HepG2 (cell line): ENCODE data around the gene DPM1. TPM values are rescaled to one million over a fixed set of nuclear protein-coding genes. Genes with fewer than 3 reads are reported as not detected.

Experiments
- ARID2 ChIP-seq: sonication (generic); formaldehyde crosslinking; IDR thresholded peaks from 2 replicates; pipeline ENCODE4 v1.8.1; 2022; ENCODE audit warnings: mild to moderate bottlenecking, missing genetic modification reagents, borderline replicate concordance
- CCDC6 ChIP-seq: sonication (generic); formaldehyde crosslinking; IDR thresholded peaks from 2 replicates; pipeline ENCODE4 v1.8.1; 2022; ENCODE audit warnings: mild to moderate bottlenecking, missing genetic modification reagents, moderate library complexity
- CREB3 ChIP-seq: sonication (generic); formaldehyde crosslinking; IDR thresholded peaks from 2 replicates; pipeline ENCODE4 v1.5.0; 2020; ENCODE audit warnings: missing genetic modification reagents
- ETV6 ChIP-seq: sonication (generic); formaldehyde crosslinking; conservative IDR thresholded peaks from 2 replicates; pipeline ENCODE4 v1.4.0; 2020; ENCODE audit warnings: missing genetic modification reagents
- FUBP1 ChIP-seq: sonication (generic); formaldehyde crosslinking; IDR thresholded peaks from 2 replicates; pipeline ENCODE4 v1.5.1; 2020; ENCODE audit warnings: missing genetic modification reagents, mild to moderate bottlenecking, borderline replicate concordance
- IKZF1 ChIP-seq: fragments of 450-650 bp; IDR thresholded peaks from 2 replicates; pipeline ENCODE4 v1.7.1; 2016
- NR2F1 ChIP-seq, 2 experiments: fragments of 450-650 bp in 1 of 2; formaldehyde crosslinking in 1 of 2; IDR thresholded peaks; 2 replicates each; pipeline versions ENCODE4 v1.5.0 to v1.6.1; 2016 to 2020; ENCODE audit warnings: mild to moderate bottlenecking in 1 of 2, missing compliant biosample characterization in 1 of 2, missing genetic modification reagents in 1 of 2, moderate library complexity in 1 of 2
- PRPF4 ChIP-seq: fragments of 200-400 bp; formaldehyde crosslinking; IDR thresholded peaks from 2 replicates; pipeline ENCODE4 v1.6.1; 2016; ENCODE audit warnings: low read length, low read depth; ENCODE audit not compliant: poor library complexity, severe bottlenecking
- RFX1 ChIP-seq: fragments of 450-650 bp; IDR thresholded peaks from 2 replicates; pipeline ENCODE4 v1.6.1; 2017
- SKI ChIP-seq: fragments of 450-650 bp; IDR thresholded peaks from one replicate; pipeline ENCODE4 v1.6.1; 2018; ENCODE audit warnings: mild to moderate bottlenecking; ENCODE audit not compliant: partially characterized antibody
- SNRNP70 ChIP-seq: fragments of 200-400 bp; formaldehyde crosslinking; IDR thresholded peaks from 2 replicates; pipeline ENCODE4 v1.6.1; 2017; ENCODE audit warnings: mild to moderate bottlenecking, low read depth, low read length, moderate library complexity
- SRSF1 ChIP-seq: fragments of 200-400 bp; formaldehyde crosslinking; optimal IDR thresholded peaks from 2 replicates; pipeline ENCODE3; 2017; ENCODE audit warnings: mild to moderate bottlenecking, low read depth, low read length, moderate library complexity
- YEATS4 ChIP-seq: sonication (generic); formaldehyde crosslinking; IDR thresholded peaks from 2 replicates; pipeline ENCODE4 v1.4.0; 2020; ENCODE audit warnings: missing genetic modification reagents, borderline replicate concordance
- ZBTB21 ChIP-seq: sonication (generic); formaldehyde crosslinking; IDR thresholded peaks from 2 replicates; pipeline ENCODE4 v1.4.0; 2020; ENCODE audit warnings: missing genetic modification reagents
- ZBTB7B ChIP-seq: sonication (generic); formaldehyde crosslinking; IDR thresholded peaks from 2 replicates; pipeline ENCODE4 v1.4.0; 2020; ENCODE audit warnings: missing genetic modification reagents
- ZNF383 ChIP-seq: sonication (generic); formaldehyde crosslinking; IDR thresholded peaks from 2 replicates; pipeline ENCODE4 v1.4.0; 2020; ENCODE audit warnings: missing genetic modification reagents, mild to moderate bottlenecking, borderline replicate concordance
- ZNF468 ChIP-seq: sonication (generic); formaldehyde crosslinking; IDR thresholded peaks from 2 replicates; pipeline ENCODE4 v1.8.0; 2022; ENCODE audit warnings: mild to moderate bottlenecking, moderate library complexity, missing genetic modification reagents
- ZNF512B ChIP-seq: sonication (generic); formaldehyde crosslinking; IDR thresholded peaks from 2 replicates; pipeline ENCODE4 v1.5.1; 2020; ENCODE audit warnings: missing genetic modification reagents, mild to moderate bottlenecking, borderline replicate concordance
- ZNF543 ChIP-seq: sonication (generic); formaldehyde crosslinking; IDR thresholded peaks from 2 replicates; pipeline ENCODE4 v1.4.0; 2020; ENCODE audit warnings: mild to moderate bottlenecking, missing genetic modification reagents
- ZNF598 ChIP-seq: sonication (generic); formaldehyde crosslinking; IDR thresholded peaks from 2 replicates; pipeline ENCODE4 v1.5.1; 2020; ENCODE audit warnings: mild to moderate bottlenecking, missing genetic modification reagents, borderline replicate concordance
- ZNF740 ChIP-seq: sonication (generic); formaldehyde crosslinking; IDR thresholded peaks from 2 replicates; pipeline ENCODE4 v1.4.0; 2020; ENCODE audit warnings: missing genetic modification reagents
- ZNF749 ChIP-seq: sonication (generic); formaldehyde crosslinking; IDR thresholded peaks from 2 replicates; pipeline ENCODE4 v1.8.0; 2022; ENCODE audit warnings: mild to moderate bottlenecking, missing genetic modification reagents, moderate library complexity, borderline replicate concordance
- ZNF775 ChIP-seq: sonication (generic); formaldehyde crosslinking; IDR thresholded peaks from 2 replicates; pipeline ENCODE4 v1.4.0; 2020; ENCODE audit warnings: missing genetic modification reagents, mild to moderate bottlenecking, moderate library complexity, borderline replicate concordance
- polyA plus RNA-seq, 8 experiments: library from polyadenylated mRNA; depleted of rRNA in 3 of 8; stranded (reverse) in 7 of 8; unstranded in 1 of 8; fragments of >200 nt; fragmentation: Illumina TruSeq in 4 of 8; extraction: Trizol in 4 of 8; gene quantifications; 2 replicates each; pipeline versions ENCODE4 v1.2.1 to v1.2.3, GENCODE V29; 2011 to 2016; ENCODE audit warnings: low read depth in 4 of 8, missing spikeins in 1 of 8, mixed read lengths in 1 of 8; ENCODE audit not compliant: insufficient read depth in 1 of 8
- total RNA-seq, 5 experiments: library from RNA; depleted of rRNA; stranded (reverse); fragments of >200 nt; fragmentation: Illumina TruSeq; extraction: Trizol; gene quantifications; 2 replicates each; pipeline ENCODE4 v1.2.3, GENCODE V29; 2016; ENCODE audit warnings: low read depth in 1 of 5

Gene DPM1
- total and polyA plus RNA-seq, 2 of the 13 experiments (the other 11 are each of a cell fraction or from before 2014, with no cell fraction given): 83.2 to 161 TPM

- TF ChIP-seq ETV6: peak; percentile 78
- peak; percentile 66; the same call in 1 of the 2 replicates for TF ChIP-seq ZNF749 (CRISPR knock-in tag)
- TF ChIP-seq SKI: peak; percentile 63
- TF ChIP-seq ZBTB7B (CRISPR knock-in tag): peak; percentile 88
- no peak for TF ChIP-seq ZBTB21 (CRISPR knock-in tag)
- TF ChIP-seq ZNF775 (CRISPR knock-in tag): no peak
- TF ChIP-seq ZNF383 (CRISPR knock-in tag): 0 out of 2 replicates have a peak, but pooled peaks have one; percentile 16
- peak; percentile 99 for TF ChIP-seq PRPF4
- 0 out of 4 replicates have a peak, but pooled peaks of 1 of the 2 experiments have one; percentile 46 for TF ChIP-seq NR2F1 (CRISPR knock-in tag; IDR thresholded peaks at IDR 0.05)
- peak; percentile 78; the same call in 1 of the 2 replicates for TF ChIP-seq YEATS4 (CRISPR knock-in tag)
- no peak for TF ChIP-seq IKZF1
- peak; percentile 87 for TF ChIP-seq ZNF740
- no peak for TF ChIP-seq CREB3 (CRISPR knock-in tag)
- TF ChIP-seq RFX1: no peak
- TF ChIP-seq ZNF512B: peak; percentile 93; the same call in 1 of the 2 replicates
- TF ChIP-seq SNRNP70: no peak
- TF ChIP-seq ZNF543 (CRISPR knock-in tag): 0 out of 2 replicates have a peak, but pooled peaks have one; percentile 62
- no peak; the same call in 1 of the 2 replicates for TF ChIP-seq CCDC6 (CRISPR knock-in tag)
- peak; percentile 98 for TF ChIP-seq ZNF598 (CRISPR knock-in tag)
- no peak for TF ChIP-seq SRSF1
- no peak for TF ChIP-seq ARID2
- 0 out of 2 replicates have a peak, but pooled peaks have one; percentile 40 for TF ChIP-seq ZNF468 (CRISPR knock-in tag)
- TF ChIP-seq FUBP1 (CRISPR knock-in tag): 0 out of 2 replicates have a peak, but pooled peaks have one; percentile 87
These were observed 28.8 kb downstream of the DPM1 start (continued) for GRCh38 chr20:50929299-50930138.
